ENCODE data around the gene ACTG1. TPM values are rescaled to one million over a fixed set of nuclear protein-coding genes. Genes with fewer than 3 reads are reported as not detected.

ACTG1 gene
- total RNA-seq, 4 donors from 2014 or later, result 1,168 to 4,304 (median 2,945) TPM

GRCh38 chr17:81486199-81486810 is 26.3 kb downstream of the ACTG1 start:
- Histone ChIP-seq H3K27ac (no peak overlapping the region), H3K27me3 (no peaks in the 10 kb centered on the region), H3K9me3 (no peaks in the 10 kb centered on the region), H3K36me3 (no peaks in the 10 kb centered on the region), H3K4me3 (replicated peaks in 1 of 3) (no peak overlapping the region), H3K4me1 (peaks cover 39 to 64% of the 10 kb centered on the region in 2 donors)
- no peak for TF ChIP-seq CTCF (IDR thresholded peaks at IDR 0.05)
- no peak for TF ChIP-seq POLR2A (IDR thresholded peaks at IDR 0.05)
- DNase-seq, result no peak
- WGBS, 2 donors, result 81 to 83% methylated on average over 17 of the region's 17 CpGs
- intact Hi-C loops (cut with DNase I), result no loop called here

DNA sequence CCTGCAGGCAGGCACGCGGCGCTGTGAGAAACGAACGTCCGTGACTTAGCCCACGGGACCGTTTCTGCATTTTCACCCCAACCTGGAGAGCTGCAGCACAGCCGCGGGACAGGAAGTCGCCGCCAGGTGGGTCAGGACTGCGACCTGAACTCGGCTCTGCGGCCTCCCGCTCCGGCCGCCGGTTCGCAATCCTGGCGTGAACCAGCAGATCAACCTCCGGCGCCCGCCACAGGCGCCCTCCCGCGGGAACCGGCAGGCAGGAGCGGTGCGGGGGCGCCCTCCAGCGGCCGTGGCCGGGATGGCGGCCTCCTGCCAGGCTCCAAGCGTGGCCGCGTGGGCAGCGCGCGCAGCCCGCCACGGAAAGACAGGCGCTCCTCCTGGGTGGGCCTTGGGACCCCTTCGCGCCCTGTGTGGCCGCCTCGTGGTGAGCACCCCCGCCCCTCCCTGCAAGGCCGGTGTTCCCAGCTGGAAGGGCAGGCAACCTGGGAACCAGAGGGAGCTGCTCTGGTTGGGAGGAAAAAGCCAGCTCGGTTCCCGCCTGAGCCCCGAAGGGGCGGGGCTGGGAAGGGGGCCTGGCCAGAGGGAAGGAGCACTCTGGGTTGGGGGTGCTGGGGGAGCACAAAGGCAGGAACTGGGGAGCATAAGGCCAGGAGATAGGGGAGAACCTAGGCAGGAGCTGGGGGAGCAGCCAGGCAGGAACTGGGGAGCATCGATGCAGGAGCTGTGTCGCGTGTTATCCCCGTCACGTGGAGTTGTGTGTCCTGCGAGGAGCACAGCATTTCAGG is 28.2 kb downstream of the ACTG1 start:
- peaks cover 34 to 64% of the 10 kb centered on the region in 2 donors for H3K4me1 ChIP-seq

DNA sequence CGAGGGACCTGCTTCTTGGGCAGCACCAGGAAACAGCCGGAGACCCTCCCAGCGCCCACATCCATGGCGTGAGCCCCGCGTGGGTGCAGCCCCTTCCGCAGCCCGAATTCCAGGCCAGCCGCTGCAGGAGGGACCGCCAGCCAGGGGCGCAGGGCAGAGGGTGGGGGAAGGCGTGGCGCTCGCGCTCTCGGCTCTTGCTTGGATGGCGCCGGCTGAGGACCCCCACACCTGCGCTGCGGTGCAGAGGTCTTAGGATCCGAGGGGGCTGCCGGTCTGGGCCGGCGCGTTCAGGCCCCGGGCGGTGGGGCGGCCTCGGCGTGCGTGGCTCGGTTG is 28.8 kb downstream of the ACTG1 start:
- Histone ChIP-seq H3K4me3 (replicated peaks in 1 of 3) (peak overlapping the region in 1 of 3 donors; percentile 8), H3K36me3 (no peaks in the 10 kb centered on the region), H3K27ac (no peak overlapping the region), H3K4me1 (peaks cover 34 to 58% of the 10 kb centered on the region in 2 donors), H3K27me3 (no peaks in the 10 kb centered on the region), H3K9me3 (no peaks in the 10 kb centered on the region)
- TF ChIP-seq CTCF (IDR thresholded peaks at IDR 0.05), result no peak
- TF ChIP-seq POLR2A (IDR thresholded peaks at IDR 0.05), result no peak
- 40% methylated on average over 12 of the region's 32 CpGs; no CpG with 5 or more reads in 1 of the 2 donors for WGBS, 2 donors
- intact Hi-C loops (cut with DNase I), result loop anchor here (2.0 to 5.0 kb wide), 2 partner anchors 87 to 231 kb away; partner anchors contain the start of gene BAHCC1
- DNase-seq, result no peak

More for the DNA sequence above, 28.2 kb downstream of the ACTG1 start:
- 19 to 34% methylated on average over 12 to 21 of the region's 60 CpGs for WGBS, 2 donors
- Histone ChIP-seq H3K27ac (no peak overlapping the region), H3K36me3 (no peaks in the 10 kb centered on the region), H3K4me3 (replicated peaks in 1 of 3) (peak overlapping the region in 1 of 3 donors; percentile 8), H3K27me3 (no peaks in the 10 kb centered on the region), H3K9me3 (no peaks in the 10 kb centered on the region)
- peak; percentile 90 to 93 for DNase-seq
- TF ChIP-seq POLR2A (IDR thresholded peaks at IDR 0.05) (peak in 1 of 2 donors; percentile 14), CTCF (IDR thresholded peaks at IDR 0.05) (peak; percentile 37 to 100 (median 100))
- intact Hi-C loops (cut with DNase I), result loop anchor here (5.0 kb wide), 1 partner anchor 87 kb away; the partner anchor contains the start of gene BAHCC1

DNA sequence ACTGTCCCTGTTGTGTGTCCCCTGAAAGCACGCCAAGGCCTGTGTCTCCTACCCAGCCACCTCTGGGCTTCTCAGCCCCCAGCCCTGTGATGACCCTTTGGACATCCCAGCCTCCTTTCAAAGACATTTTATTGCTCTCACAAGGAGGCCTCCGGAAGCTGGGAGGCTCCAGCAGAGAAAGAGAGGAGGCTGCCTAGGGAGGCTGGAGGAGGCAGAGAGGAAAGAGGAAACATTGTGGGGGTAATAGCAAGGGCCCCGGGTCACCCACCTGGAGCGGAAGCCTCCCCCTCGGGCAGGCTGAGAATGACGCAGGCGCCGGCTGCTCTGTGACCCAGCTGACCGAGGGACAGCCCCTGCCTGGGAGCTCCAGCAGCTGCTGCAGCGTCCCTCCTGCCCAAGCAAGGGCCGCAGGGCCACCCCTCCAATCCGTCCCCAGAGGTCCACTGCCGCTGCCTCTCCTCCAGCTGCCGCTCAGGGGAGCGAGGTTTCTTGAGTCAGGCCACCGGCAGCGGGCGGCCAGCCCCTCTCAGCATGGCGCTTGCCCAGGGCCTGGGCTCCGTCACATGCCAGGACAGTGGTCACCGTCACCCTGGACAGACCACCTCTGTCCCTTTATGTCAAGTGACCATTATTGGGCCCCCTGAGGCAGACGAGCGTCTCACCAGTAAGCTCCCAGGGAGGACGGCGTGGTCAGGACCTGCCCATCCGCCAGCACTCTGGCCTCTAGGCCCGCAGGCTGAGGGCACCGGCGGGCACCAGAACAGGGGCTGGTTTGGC is 29.3 kb downstream of the ACTG1 start:
- WGBS, 2 donors, result 80 to 85% methylated on average over 10 to 17 of the region's 29 CpGs

More for the DNA sequence above, 29.3 kb downstream of the ACTG1 start:
- Histone ChIP-seq H3K27me3 (no peaks in the 10 kb centered on the region), H3K4me1 (peaks cover 30 to 53% of the 10 kb centered on the region in 2 donors), H3K27ac (peak overlapping the region in 2 of 3 donors; percentile 45 to 57), H3K9me3 (no peaks in the 10 kb centered on the region), H3K4me3 (replicated peaks in 1 of 3) (peak overlapping the region in 1 of 3 donors; percentile 8), H3K36me3 (no peaks in the 10 kb centered on the region)
- peak in 1 of 2 donors; percentile 24 for DNase-seq
- TF ChIP-seq CTCF (IDR thresholded peaks at IDR 0.05) (no peak), POLR2A (IDR thresholded peaks at IDR 0.05) (no peak)
- intact Hi-C loops (cut with DNase I), result loop anchor here (2.0 to 5.0 kb wide), 2 partner anchors 86 to 230 kb away; partner anchors contain the start of gene BAHCC1

Data from thyroid gland (tissue), 4 donors.